HepG2 (cell line): ENCODE results near the gene ARF4. TPM values are rescaled to one million over a fixed set of nuclear protein-coding genes. Genes with fewer than 3 reads are reported as not detected.
A peak's percentile ranks its signal among the peaks of the same experiment; 100 is the strongest.

ENCODE experiments used
- CC2D1A ChIP-seq: sonication (generic); formaldehyde crosslinking; IDR thresholded peaks from 2 replicates; pipeline ENCODE4 v1.8.1; 2023; ENCODE audit warnings: mild to moderate bottlenecking, missing genetic modification reagents
- FOSL1 ChIP-seq: sonication (generic); formaldehyde crosslinking; IDR thresholded peaks from 2 replicates; pipeline ENCODE4 v1.9.0; 2021; ENCODE audit warnings: missing genetic modification reagents, borderline replicate concordance
- HNRNPL ChIP-seq: fragments of 200-400 bp; formaldehyde crosslinking; IDR thresholded peaks from 2 replicates; pipeline ENCODE4 v1.6.1; 2017; ENCODE audit warnings: mild to moderate bottlenecking, low read depth, low read length
- MYPOP ChIP-seq: sonication (generic); formaldehyde crosslinking; IDR thresholded peaks from 2 replicates; pipeline ENCODE4 v1.8.1; 2023; ENCODE audit warnings: mild to moderate bottlenecking, moderate library complexity, missing genetic modification reagents
- SAP130 ChIP-seq: IDR thresholded peaks from 2 replicates; pipeline ENCODE4 v1.6.1; 2016; ENCODE audit warnings: low read depth
- SIN3A ChIP-seq: IDR thresholded peaks from 2 replicates; pipeline ENCODE4 v1.6.1; 2011; ENCODE audit warnings: low read depth, mild to moderate bottlenecking, control low read depth, low read length, borderline replicate concordance
- SIN3B ChIP-seq: fragments of 150-350 bp; IDR thresholded peaks from 2 replicates; pipeline ENCODE4 v1.6.1; 2014; ENCODE audit warnings: low read length
- SMYD3 ChIP-seq: sonication (generic); formaldehyde crosslinking; IDR thresholded peaks from 2 replicates; pipeline ENCODE4 v1.8.1; 2023; ENCODE audit warnings: mild to moderate bottlenecking, missing genetic modification reagents
- TRIM24 ChIP-seq: sonication (generic); formaldehyde crosslinking; IDR thresholded peaks from 2 replicates; pipeline ENCODE4 v1.8.0; 2022; ENCODE audit warnings: mild to moderate bottlenecking, missing genetic modification reagents
- ZFP36L1 ChIP-seq: sonication (generic); formaldehyde crosslinking; IDR thresholded peaks from 2 replicates; pipeline ENCODE4 v1.8.0; 2022; ENCODE audit warnings: mild to moderate bottlenecking, missing genetic modification reagents, moderate library complexity
- ZFP62 ChIP-seq: sonication (generic); formaldehyde crosslinking; IDR thresholded peaks from 2 replicates; pipeline ENCODE4 v1.4.0; 2020; ENCODE audit warnings: missing genetic modification reagents
- ZNF17 ChIP-seq: sonication (generic); formaldehyde crosslinking; IDR thresholded peaks from 2 replicates; pipeline ENCODE4 v1.5.0; 2020; ENCODE audit warnings: mild to moderate bottlenecking, missing genetic modification reagents
- ZNF225 ChIP-seq: sonication (generic); formaldehyde crosslinking; IDR thresholded peaks from 2 replicates; pipeline ENCODE4 v1.4.0; 2020; ENCODE audit warnings: mild to moderate bottlenecking, missing genetic modification reagents
- ZNF562 ChIP-seq: sonication (generic); formaldehyde crosslinking; IDR thresholded peaks from 2 replicates; pipeline ENCODE4 v1.8.0; 2022; ENCODE audit warnings: missing genetic modification reagents, borderline replicate concordance
- ZNF780A ChIP-seq: sonication (generic); formaldehyde crosslinking; IDR thresholded peaks from 2 replicates; pipeline ENCODE4 v1.8.0; 2022; ENCODE audit warnings: mild to moderate bottlenecking, missing genetic modification reagents, moderate library complexity
- ZNF891 ChIP-seq: sonication (generic); formaldehyde crosslinking; IDR thresholded peaks from 2 replicates; pipeline ENCODE4 v1.5.0; 2020; ENCODE audit warnings: mild to moderate bottlenecking, missing genetic modification reagents
- polyA plus RNA-seq, 8 experiments: library from polyadenylated mRNA; depleted of rRNA in 3 of 8; stranded (reverse) in 7 of 8; unstranded in 1 of 8; fragments of >200 nt; fragmentation: Illumina TruSeq in 4 of 8; extraction: Trizol in 4 of 8; gene quantifications; 2 replicates each; pipeline versions ENCODE4 v1.2.1 to v1.2.3, GENCODE V29; 2011 to 2016; ENCODE audit warnings: low read depth in 4 of 8, missing spikeins in 1 of 8, mixed read lengths in 1 of 8; ENCODE audit not compliant: insufficient read depth in 1 of 8
- total RNA-seq, 5 experiments: library from RNA; depleted of rRNA; stranded (reverse); fragments of >200 nt; fragmentation: Illumina TruSeq; extraction: Trizol; gene quantifications; 2 replicates each; pipeline ENCODE4 v1.2.3, GENCODE V29; 2016; ENCODE audit warnings: low read depth in 1 of 5
- TF ChIP-seq, protein P1 (sequence below): IDR thresholded peaks from 2 replicates; pipeline ENCODE4 v1.6.1; 2012; ENCODE audit warnings: inconsistent platforms
- TF ChIP-seq, protein P2 (sequence below): sonication (generic); formaldehyde crosslinking; IDR thresholded peaks from 2 replicates; pipeline ENCODE4 v1.5.0; 2020; ENCODE audit warnings: missing genetic modification reagents, mild to moderate bottlenecking, borderline replicate concordance
- TF ChIP-seq, protein P3 (sequence below), 2 experiments: sonication (generic) in 1 of 2; formaldehyde crosslinking in 1 of 2; IDR thresholded peaks; 2 replicates each; pipeline versions ENCODE4 v1.5.1 to v1.6.1; 2011 to 2020; ENCODE audit warnings: borderline replicate concordance in 1 of 2, low read depth in 1 of 2, low read length in 1 of 2, mild to moderate bottlenecking in 1 of 2, missing genetic modification reagents in 1 of 2, moderate library complexity in 1 of 2

Gene ARF4
- total and polyA plus RNA-seq, 2 of the 13 experiments (the other 11 are each of a cell fraction or from before 2014, with no cell fraction given), result 184 to 250 TPM

DNA sequence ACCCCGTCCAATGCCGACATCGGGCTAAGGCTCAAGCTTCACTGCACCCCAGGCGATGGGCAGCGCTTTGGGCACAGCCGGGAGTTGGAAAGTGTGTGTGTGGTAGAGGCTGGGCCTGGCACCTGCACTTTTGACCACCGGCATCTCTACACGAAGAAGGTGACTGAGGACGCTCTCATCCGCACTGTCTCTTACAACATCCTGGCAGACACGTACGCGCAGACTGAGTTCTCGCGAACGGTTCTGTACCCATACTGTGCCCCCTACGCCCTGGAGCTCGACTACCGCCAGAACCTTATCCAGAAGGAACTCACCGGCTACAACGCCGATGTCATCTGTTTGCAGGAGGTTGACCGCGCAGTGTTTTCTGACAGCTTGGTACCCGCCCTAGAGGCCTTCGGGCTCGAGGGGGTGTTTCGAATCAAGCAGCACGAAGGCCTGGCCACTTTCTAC, 40.0 kb downstream of the ARF4 start (continued):
- TF ChIP-seq CC2D1A (CRISPR knock-in tag) (no peak), ZNF891 (CRISPR knock-in tag) (peak; percentile 26; the same call in 1 of the 2 replicates), MYPOP (CRISPR knock-in tag) (no peak), SMYD3 (CRISPR knock-in tag) (no peak), ZNF780A (CRISPR knock-in tag) (no peak), SAP130 (CRISPR knock-in tag) (peak; percentile 79), ZFP62 (no peak), ZFP36L1 (CRISPR knock-in tag) (no peak), ZNF17 (CRISPR knock-in tag) (no peak), FOSL1 (CRISPR knock-in tag) (no peak), TRIM24 (CRISPR knock-in tag) (no peak), SIN3A (peak; percentile 45; the same call in 1 of the 2 replicates), ZNF225 (0 out of 2 replicates have a peak, but pooled peaks have one; percentile 7), ZNF562 (no peak), SIN3B (peak; percentile 21; the same call in 1 of the 2 replicates), HNRNPL (0 out of 2 replicates have a peak, but pooled peaks have one; percentile 47)
- TF ChIP-seq, protein P1, sequence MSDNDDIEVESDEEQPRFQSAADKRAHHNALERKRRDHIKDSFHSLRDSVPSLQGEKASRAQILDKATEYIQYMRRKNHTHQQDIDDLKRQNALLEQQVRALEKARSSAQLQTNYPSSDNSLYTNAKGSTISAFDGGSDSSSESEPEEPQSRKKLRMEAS, result peak; percentile 45; the same call in 1 of the 2 replicates
- TF ChIP-seq, protein P2, sequence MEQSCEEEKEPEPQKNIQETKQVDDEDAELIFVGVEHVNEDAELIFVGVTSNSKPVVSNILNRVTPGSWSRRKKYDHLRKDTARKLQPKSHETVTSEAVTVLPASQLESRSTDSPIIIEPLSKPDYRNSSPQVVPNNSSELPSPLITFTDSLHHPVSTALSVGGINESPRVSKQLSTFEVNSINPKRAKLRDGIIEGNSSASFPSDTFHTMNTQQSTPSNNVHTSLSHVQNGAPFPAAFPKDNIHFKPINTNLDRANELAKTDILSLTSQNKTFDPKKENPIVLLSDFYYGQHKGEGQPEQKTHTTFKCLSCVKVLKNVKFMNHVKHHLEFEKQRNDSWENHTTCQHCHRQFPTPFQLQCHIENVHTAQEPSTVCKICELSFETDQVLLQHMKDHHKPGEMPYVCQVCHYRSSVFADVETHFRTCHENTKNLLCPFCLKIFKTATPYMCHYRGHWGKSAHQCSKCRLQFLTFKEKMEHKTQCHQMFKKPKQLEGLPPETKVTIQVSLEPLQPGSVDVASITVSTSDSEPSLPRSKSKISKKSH (CRISPR knock-in tag), result peak; percentile 45; the same call in 1 of the 2 replicates
- TF ChIP-seq, protein P3, sequence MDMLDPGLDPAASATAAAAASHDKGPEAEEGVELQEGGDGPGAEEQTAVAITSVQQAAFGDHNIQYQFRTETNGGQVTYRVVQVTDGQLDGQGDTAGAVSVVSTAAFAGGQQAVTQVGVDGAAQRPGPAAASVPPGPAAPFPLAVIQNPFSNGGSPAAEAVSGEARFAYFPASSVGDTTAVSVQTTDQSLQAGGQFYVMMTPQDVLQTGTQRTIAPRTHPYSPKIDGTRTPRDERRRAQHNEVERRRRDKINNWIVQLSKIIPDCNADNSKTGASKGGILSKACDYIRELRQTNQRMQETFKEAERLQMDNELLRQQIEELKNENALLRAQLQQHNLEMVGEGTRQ (IDR thresholded peaks at IDR 0.05; ENCODE audit: low read depth, low read length), result no peak
- TF ChIP-seq, protein P3 (CRISPR knock-in tag; IDR thresholded peaks at IDR 0.05; ENCODE audit: borderline replicate concordance), result no peak
- TF ChIP-seq, all 625 proteins: peak for 21
